SK-N-SH (cell line): ENCODE data around the gene TRPM7.

Source experiments
- EP300 ChIP-seq, 2 experiments: IDR thresholded peaks; 2 replicates each; pipeline versions ENCODE4 v1.4.0 to v1.6.1; 2012; ENCODE audit warnings: borderline replicate concordance in 1 of 2, low read depth in 1 of 2, low read length in 1 of 2
- EZH2phosphoT487 ChIP-seq: fragments of 200-600 bp; sonication (generic); IDR thresholded peaks from 2 replicates; pipeline ENCODE4 v1.6.1; 2017; ENCODE audit warnings: low read depth, mixed run types, mild to moderate bottlenecking, antibody characterized with exemption, moderate library complexity, borderline replicate concordance
- MAX ChIP-seq: IDR thresholded peaks from 2 replicates; pipeline ENCODE4 v1.4.0; 2012; ENCODE audit warnings: low read depth
- POLR2AphosphoS5 ChIP-seq: IDR thresholded peaks from 2 replicates; pipeline ENCODE4 v1.6.1; 2012; ENCODE audit warnings: low read depth, low read length
- RAD21 ChIP-seq: IDR thresholded peaks from 2 replicates; pipeline ENCODE4 v1.6.1; 2012; ENCODE audit warnings: mild to moderate bottlenecking, low read length
- REST ChIP-seq: IDR thresholded peaks from 2 replicates; pipeline ENCODE4 v1.6.1; 2012; ENCODE audit warnings: mild to moderate bottlenecking, low read depth, low read length, moderate library complexity
- TF ChIP-seq, protein P1 (sequence below): IDR thresholded peaks from 2 replicates; pipeline ENCODE4; 2012
- TF ChIP-seq, protein P2 (sequence below): fragments of 200-600 bp; sonication (generic); IDR thresholded peaks from 2 replicates; pipeline ENCODE4 v1.6.1; 2017; ENCODE audit warnings: antibody characterized with exemption, mild to moderate bottlenecking, moderate library complexity

GRCh38 chr15:50653156-50653743 lies 33.3 kb downstream of the TRPM7 start:
- TF ChIP-seq MAX (no peak), REST (no peak), POLR2AphosphoS5 (no peak), EZH2phosphoT487 (no peak), RAD21 (no peak), EP300 (IDR thresholded peaks at IDR 0.05; ENCODE audit: borderline replicate concordance in 1 of 2, low read depth in 1 of 2, low read length in 1 of 2) (no peak)
- TF ChIP-seq, protein P1, sequence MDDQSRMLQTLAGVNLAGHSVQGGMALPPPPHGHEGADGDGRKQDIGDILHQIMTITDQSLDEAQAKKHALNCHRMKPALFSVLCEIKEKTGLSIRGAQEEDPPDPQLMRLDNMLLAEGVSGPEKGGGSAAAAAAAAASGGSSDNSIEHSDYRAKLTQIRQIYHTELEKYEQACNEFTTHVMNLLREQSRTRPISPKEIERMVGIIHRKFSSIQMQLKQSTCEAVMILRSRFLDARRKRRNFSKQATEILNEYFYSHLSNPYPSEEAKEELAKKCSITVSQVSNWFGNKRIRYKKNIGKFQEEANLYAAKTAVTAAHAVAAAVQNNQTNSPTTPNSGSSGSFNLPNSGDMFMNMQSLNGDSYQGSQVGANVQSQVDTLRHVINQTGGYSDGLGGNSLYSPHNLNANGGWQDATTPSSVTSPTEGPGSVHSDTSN, result no peak
- TF ChIP-seq, protein P2, sequence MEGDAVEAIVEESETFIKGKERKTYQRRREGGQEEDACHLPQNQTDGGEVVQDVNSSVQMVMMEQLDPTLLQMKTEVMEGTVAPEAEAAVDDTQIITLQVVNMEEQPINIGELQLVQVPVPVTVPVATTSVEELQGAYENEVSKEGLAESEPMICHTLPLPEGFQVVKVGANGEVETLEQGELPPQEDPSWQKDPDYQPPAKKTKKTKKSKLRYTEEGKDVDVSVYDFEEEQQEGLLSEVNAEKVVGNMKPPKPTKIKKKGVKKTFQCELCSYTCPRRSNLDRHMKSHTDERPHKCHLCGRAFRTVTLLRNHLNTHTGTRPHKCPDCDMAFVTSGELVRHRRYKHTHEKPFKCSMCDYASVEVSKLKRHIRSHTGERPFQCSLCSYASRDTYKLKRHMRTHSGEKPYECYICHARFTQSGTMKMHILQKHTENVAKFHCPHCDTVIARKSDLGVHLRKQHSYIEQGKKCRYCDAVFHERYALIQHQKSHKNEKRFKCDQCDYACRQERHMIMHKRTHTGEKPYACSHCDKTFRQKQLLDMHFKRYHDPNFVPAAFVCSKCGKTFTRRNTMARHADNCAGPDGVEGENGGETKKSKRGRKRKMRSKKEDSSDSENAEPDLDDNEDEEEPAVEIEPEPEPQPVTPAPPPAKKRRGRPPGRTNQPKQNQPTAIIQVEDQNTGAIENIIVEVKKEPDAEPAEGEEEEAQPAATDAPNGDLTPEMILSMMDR, result no peak
